Omental fat pad (tissue), 4 donors: Measurements from ENCODE around the gene TTC7B. TPM values are rescaled to one million over a fixed set of nuclear protein-coding genes. Genes with fewer than 3 reads are reported as not detected.

Source experiments
- ATAC-seq: fragments of 150-250 bp; one replicate; pipeline ENCODE4 v1.9.1; 2016; ENCODE audit warnings: mild to moderate bottlenecking, moderate library complexity; ENCODE audit not compliant: low FRiP score
- DNase-seq: peaks from one replicate; pipeline ENCODE4 v3.0.0-alpha.2; 2019; ENCODE audit warnings: low spot score
- total RNA-seq, 4 donors: library from RNA; depleted of rRNA; stranded (reverse); fragments of >200 nt; gene quantifications; one replicate each; pipeline ENCODE4 v1.1.0, GENCODE V29; 2016
- TF ChIP-seq, protein P1 (sequence below), 3 donors: fragments of 450-650 bp; IDR thresholded peaks; one replicate each; pipeline ENCODE4 v1.5.1; 2016 to 2017; ENCODE audit warnings: antibody characterized with exemption in 3 of 3, mild to moderate bottlenecking in 3 of 3, moderate library complexity in 2 of 3

TTC7B gene
- total RNA-seq, 4 donors from 2014 or later = 31.9 to 56.3 (median 38.4) TPM

DNA sequence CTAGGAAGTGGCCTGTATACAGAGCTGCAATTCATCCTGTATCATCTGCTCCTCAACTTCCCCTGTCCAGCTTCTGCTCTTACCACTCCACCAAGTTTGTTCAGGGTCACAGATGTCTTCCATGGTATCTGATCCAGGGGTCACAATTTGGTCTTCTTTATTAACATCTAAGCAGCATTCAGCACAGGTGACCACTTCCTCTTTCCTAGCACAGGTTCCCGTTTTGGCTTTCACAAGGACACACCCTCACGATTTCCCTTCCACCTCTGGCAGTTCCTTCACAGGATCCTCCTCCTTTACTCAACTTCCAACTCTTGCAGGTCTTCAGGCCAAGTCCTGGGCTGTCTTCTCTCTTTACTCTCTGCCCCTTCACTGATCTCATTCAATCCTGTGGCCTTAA lies 93.6 kb downstream of the TTC7B start:
- no peak for DNase-seq
- no peak for ATAC-seq
- TF ChIP-seq, protein P1, sequence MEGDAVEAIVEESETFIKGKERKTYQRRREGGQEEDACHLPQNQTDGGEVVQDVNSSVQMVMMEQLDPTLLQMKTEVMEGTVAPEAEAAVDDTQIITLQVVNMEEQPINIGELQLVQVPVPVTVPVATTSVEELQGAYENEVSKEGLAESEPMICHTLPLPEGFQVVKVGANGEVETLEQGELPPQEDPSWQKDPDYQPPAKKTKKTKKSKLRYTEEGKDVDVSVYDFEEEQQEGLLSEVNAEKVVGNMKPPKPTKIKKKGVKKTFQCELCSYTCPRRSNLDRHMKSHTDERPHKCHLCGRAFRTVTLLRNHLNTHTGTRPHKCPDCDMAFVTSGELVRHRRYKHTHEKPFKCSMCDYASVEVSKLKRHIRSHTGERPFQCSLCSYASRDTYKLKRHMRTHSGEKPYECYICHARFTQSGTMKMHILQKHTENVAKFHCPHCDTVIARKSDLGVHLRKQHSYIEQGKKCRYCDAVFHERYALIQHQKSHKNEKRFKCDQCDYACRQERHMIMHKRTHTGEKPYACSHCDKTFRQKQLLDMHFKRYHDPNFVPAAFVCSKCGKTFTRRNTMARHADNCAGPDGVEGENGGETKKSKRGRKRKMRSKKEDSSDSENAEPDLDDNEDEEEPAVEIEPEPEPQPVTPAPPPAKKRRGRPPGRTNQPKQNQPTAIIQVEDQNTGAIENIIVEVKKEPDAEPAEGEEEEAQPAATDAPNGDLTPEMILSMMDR (IDR thresholded peaks at IDR 0.05) = no peak

DNA sequence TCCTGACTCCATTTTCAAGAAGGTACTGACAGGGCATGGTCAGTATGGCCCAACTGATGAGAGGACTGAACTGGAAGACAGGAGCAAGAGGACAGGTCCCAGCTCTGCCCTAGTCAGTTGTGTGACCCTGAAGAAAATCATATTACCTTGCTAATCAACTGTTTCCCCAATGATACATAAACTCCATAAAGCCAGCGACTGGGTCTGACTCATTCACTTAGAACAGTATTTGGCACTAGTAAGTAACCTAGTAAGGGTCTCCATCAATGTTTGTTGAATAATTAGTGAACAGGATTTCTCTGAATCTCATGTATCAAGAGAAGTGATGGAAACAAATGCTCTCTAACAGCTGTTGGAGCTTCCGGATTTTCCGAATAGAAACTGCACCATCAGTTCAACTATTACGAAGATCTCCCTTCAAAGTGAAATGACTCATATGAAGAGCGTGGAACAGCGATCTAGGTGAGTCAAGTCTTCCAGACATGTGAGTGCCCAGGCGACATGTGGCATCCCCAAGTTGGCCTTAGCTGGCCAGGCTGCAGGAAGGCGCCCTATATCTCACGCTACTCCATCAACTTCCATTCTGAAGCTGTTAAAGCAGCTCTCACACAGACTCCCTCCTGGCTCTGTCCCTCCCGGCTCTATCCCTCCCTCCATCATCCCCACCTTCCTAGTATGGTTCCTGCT lies 94.5 kb downstream of the TTC7B start:
- ATAC-seq = no peak
- DNase-seq = no peak
- TF ChIP-seq, protein P1 (IDR thresholded peaks at IDR 0.05) = no peak

DNA sequence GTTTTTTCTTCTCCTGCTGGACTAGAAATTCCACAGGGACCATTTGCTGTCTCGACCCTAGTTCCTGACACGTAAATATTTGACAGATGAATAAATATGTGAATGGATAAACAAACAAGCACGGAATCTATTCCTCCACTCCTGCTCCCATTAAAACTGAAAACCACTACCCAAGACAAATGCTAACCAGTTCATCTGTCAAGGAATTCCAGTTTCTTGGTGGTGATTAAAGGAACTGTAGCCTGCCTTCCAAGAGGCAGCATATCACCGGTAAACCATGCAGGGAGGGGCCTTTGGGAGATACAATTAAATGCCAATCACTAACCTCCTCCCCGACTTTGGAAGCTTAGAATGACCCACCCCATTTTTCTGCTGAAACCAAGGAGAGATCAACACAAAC lies 95.4 kb downstream of the TTC7B start:
- no peak for ATAC-seq
- DNase-seq = no peak
- TF ChIP-seq, protein P1 (IDR thresholded peaks at IDR 0.05) = no peak

DNA sequence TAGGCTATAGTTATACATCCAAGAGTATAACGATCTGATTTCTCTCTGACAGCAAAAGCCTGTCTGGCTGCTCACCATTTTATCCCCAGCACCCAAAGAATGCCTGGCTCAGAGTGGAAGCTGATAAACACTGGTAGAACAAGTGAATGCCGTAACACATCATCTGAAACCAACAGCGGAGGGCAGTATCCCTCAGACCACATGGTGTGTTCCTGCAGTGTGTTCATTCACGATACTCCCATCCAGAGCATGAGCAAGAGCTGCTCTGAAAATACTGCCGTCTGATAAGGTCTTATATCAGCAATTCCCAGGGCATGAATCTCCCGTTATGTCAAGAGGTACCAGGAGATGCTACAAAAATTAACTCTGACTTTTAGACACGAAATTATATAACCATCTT lies 95.9 kb downstream of the TTC7B start:
- ATAC-seq = peak; percentile 37
- TF ChIP-seq, protein P1 (IDR thresholded peaks at IDR 0.05) = no peak
- no peak for DNase-seq

DNA sequence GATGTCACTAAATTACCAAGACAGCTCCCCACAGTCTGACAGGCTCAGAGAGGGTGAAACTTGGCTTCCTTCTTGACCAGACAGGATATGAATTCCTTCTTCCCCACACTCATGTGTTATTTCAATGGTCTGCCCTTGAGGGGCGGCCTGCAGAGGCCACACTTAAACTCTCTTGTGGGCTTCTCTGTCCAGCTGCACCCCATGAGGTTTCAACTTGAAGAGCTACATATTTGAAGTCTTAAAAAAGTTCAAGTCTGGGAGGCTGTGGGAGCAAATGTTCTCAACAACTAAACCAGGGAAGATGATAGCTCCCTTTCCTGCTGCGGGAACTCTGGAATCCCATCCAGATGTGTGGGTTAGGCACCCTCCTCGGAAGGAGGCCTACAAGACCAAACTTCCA lies 98.3 kb downstream of the TTC7B start:
- no peak for DNase-seq
- ATAC-seq = no peak
- TF ChIP-seq, protein P1 (IDR thresholded peaks at IDR 0.05) = no peak

DNA sequence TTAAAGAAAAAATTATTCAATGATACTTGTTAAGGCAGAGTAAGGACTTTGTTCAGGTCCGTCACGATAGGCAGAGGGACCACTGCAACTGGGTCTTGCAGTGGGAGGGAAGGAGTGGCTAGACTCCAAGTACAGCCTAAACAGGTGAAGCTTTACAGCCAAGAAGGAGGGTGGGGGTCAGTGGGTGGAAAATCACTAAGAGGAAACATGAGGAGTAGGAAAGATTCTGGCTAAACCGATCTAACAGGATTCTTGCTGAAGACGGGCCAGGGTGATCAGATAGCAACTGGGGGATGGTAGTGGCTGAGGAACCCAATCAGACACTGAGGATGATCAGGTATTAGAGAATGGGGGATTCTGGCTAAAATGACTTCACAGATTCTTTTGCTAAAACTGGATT lies 100.2 kb downstream of the TTC7B start:
- TF ChIP-seq, protein P1 (IDR thresholded peaks at IDR 0.05) = no peak
- no peak for DNase-seq
- no peak for ATAC-seq

DNA sequence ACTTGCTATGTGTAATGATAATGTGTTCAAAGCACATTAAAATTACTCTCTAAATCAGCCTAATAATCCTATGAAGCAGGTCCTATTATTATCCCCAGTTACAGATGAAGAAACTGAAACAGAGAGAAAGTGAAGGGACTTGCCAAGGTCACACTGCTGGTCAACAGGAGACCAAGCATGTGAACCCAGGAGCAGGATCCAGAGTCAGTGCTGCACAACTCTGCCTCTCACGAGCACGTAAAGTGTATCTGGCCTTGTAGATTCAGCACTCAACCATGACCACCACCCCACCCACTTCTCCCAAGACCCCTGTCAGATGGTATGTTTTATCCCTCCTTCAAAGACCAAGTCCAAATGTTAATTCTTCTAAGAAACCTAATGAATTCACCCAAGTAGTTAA lies 100.7 kb downstream of the TTC7B start:
- TF ChIP-seq, protein P1 (IDR thresholded peaks at IDR 0.05) = no peak
- DNase-seq = no peak
- no peak for ATAC-seq
